Bronchial epithelial cell (primary cell): ENCODE measurements around the gene CABP4. TPM values are rescaled to one million over a fixed set of nuclear protein-coding genes. Genes with fewer than 3 reads are reported as not detected.
"Not testable (repeated sequence)": the region's sequence is repeated elsewhere in the genome, so short reads cannot be mapped to it uniquely, and the experiment has no call there.

Experiments used
- DNase-seq: peaks from one replicate; pipeline ENCODE4 v3.0.0-alpha.2; 2010; ENCODE audit warnings: low read depth
- FAIRE-seq: peaks from 2 replicates; lab custom pipeline; 2011; peaks lifted over from hg19 to GRCh38; lab: Jason Lieb, UNC
- H3K27me3 ChIP-seq: 2 replicates; pipeline ENCODE4 v1.5.1; 2011; ENCODE audit warnings: low read length; ENCODE audit not compliant: control insufficient read depth, insufficient read depth
- H3K36me3 ChIP-seq: 2 replicates; pipeline ENCODE4 v1.5.1; 2011; ENCODE audit warnings: low read length; ENCODE audit not compliant: control insufficient read depth, insufficient read depth
- H3K4me3 ChIP-seq: 2 replicates; pipeline ENCODE4 v1.5.1; 2011; ENCODE audit warnings: mild to moderate bottlenecking, low read depth, low read length, control low read depth
- total RNA-seq: library from RNA; depleted of rRNA; stranded (reverse); fragments of >200 nt; gene quantifications from 2 replicates; pipeline ENCODE4 v1.2.1, GENCODE V29; 2014
- TF ChIP-seq, protein P1 (sequence below): IDR thresholded peaks from 2 replicates; pipeline ENCODE4 v1.5.1; 2011; ENCODE audit warnings: mild to moderate bottlenecking, moderate library complexity, low read length, control low read depth, inconsistent platforms; ENCODE audit not compliant: insufficient read depth, severe bottlenecking

Gene CABP4
- total RNA-seq, 1 donor from 2014 or later = not detected

DNA sequence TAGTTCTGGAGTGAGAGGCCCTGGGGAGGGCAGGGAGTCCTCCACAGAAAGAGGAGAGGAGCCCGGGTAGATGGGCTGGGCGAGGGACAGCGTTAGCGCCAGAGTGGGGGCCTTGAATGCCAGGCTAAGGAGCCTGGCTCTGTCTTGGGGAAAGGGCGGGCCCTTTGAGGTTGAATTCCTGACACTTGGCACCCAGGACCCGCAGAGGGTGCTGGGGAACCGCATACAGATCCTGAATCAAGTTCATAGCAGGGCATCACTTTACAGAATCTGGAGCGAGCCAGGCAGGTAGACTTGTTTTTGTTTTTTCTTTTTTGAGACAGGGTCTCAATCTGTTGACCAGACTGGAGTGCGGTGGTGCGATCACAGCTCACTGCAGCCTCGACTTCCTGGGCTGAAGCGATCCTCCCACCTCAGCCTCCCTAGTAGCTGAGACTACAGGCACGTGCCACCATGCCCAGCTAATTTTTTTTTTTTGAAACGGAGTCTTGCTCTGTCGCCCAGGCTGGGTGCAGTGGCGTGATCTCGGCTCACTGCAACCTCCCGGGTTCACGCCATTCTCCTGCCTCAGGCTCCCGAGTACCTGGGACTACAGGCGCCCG is 33.6 kb upstream of the CABP4 start:
- Histone ChIP-seq H3K27me3 (no peaks in the 10 kb centered on the region), H3K4me3 (no peak overlapping the region), H3K36me3 (no peaks in the 10 kb centered on the region)
- TF ChIP-seq, protein P1, sequence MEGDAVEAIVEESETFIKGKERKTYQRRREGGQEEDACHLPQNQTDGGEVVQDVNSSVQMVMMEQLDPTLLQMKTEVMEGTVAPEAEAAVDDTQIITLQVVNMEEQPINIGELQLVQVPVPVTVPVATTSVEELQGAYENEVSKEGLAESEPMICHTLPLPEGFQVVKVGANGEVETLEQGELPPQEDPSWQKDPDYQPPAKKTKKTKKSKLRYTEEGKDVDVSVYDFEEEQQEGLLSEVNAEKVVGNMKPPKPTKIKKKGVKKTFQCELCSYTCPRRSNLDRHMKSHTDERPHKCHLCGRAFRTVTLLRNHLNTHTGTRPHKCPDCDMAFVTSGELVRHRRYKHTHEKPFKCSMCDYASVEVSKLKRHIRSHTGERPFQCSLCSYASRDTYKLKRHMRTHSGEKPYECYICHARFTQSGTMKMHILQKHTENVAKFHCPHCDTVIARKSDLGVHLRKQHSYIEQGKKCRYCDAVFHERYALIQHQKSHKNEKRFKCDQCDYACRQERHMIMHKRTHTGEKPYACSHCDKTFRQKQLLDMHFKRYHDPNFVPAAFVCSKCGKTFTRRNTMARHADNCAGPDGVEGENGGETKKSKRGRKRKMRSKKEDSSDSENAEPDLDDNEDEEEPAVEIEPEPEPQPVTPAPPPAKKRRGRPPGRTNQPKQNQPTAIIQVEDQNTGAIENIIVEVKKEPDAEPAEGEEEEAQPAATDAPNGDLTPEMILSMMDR = no peak
- FAIRE-seq = no peak
- DNase-seq = no peak

DNA sequence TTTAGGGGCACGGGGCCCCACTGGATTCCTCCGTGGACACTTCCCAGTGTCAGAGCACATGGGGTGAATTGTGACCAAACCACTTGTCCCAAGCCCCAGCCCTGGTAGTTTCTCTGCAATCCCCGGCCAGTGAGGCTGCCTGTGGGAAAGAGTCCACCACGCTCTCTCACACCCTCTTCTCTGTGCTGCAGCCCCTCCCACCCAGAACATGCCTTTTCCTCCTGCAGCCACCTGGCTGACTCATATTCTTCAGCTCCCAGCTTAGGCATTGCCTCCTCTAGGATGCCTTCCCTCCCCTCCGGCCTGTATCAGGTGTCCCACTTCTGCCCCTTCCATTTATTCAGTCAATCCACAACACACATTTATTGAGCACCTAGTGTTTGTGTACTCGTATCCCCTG is 32.3 kb upstream of the CABP4 start:
- H3K4me3 ChIP-seq = no peak overlapping the region
- DNase-seq (peak; percentile 78), FAIRE-seq (peak; percentile 79)
- no peaks in the 10 kb centered on the region for H3K36me3 ChIP-seq
- TF ChIP-seq, protein P1 = no peak
- H3K27me3 ChIP-seq = no peaks in the 10 kb centered on the region

DNA sequence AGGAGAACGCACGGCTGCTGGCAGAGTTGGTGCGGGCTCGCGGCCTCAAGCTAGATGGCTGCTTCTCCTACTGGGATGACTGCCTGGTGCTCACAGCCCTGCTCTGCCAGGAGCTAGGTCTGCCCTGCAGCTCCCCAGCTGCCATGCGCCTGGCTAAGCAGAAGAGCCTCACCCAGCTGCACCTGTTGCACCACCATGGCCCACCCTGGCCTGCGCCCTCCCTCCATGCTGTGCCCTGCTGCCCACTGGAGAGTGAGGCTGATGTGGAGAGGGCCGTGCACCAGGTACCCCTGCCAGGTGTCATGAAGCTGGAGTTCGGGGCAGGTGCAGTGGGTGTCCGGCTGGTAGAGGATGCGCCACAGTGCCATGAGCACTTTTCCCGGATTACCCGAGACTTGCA is 31.7 kb upstream of the CABP4 start:
- no peak overlapping the region for H3K4me3 ChIP-seq
- H3K27me3 ChIP-seq = no peaks in the 10 kb centered on the region
- FAIRE-seq = no peak
- no peaks in the 10 kb centered on the region for H3K36me3 ChIP-seq
- TF ChIP-seq, protein P1 = no peak
- DNase-seq = no peak

DNA sequence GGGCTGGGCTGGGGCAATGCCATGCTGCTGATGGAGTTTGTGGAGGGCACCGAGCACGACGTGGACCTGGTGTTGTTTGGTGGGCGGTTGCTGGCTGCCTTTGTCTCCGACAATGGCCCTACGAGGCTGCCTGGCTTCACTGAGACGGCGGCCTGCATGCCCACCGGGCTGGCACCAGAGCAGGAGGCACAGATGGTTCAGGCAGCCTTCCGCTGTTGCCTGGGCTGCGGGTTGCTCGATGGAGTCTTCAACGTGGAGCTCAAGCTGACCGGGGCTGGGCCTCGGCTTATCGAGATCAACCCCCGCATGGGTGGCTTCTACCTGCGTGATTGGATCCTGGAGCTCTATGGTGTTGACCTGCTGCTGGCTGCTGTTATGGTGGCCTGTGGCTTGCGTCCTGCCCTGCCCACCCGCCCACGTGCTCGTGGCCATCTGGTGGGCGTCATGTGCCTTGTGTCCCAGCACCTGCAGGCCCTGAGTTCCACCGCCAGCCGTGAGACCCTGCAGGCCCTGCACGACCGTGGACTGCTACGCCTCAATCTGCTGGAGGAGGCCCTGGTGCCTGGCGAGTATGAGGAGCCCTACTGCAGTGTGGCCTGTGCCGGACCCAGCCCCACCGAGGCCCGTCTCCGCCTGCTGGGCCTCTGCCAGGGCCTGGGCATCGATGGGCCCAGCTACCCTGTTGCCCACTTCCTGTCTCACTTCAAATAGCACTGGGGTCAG is 31.1 kb upstream of the CABP4 start:
- no peak for DNase-seq
- TF ChIP-seq, protein P1 = no peak
- Histone ChIP-seq H3K27me3 (no peaks in the 10 kb centered on the region), H3K36me3 (no peaks in the 10 kb centered on the region), H3K4me3 (no peak overlapping the region)
- no peak for FAIRE-seq

DNA sequence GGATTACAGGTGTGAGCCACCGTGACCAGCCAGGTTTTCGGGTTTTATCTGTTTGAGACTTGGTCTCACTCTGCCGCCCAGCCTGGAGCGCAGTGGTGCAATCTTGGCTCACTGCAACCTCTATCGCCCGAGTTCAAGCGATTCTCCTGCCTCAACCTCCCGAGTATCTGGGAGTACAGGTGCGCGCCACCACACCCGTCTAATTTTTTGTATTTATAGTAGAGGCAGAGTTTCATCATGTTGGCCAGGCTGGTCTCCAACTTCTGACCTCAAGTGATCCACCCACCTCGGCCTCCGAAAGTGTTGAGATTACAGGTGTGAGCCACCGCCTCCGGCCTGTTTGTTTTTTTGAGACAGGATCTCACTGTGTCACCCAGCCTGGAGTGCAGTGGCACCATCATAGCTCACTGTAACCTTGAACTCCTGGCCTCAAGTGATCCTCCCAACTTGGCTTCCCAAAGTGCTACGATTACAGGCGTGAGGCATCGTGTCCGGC is 27.7 kb upstream of the CABP4 start:
- H3K27me3 ChIP-seq, FAIRE-seq, DNase-seq: not testable (repeated sequence)
- peak overlapping the region; percentile 76 for H3K4me3 ChIP-seq
- peaks cover 12% of the 10 kb centered on the region for H3K36me3 ChIP-seq
